ENCODE data around the gene PRKCI.

GRCh38 chr3:170337420-170337819, 115.2 kb downstream of the PRKCI start:
- TF ChIP-seq POLR2A (IDR thresholded peaks at IDR 0.05; ENCODE audit: low read depth, low read length) = no peak
- TF ChIP-seq POLR2AphosphoS5 (IDR thresholded peaks at IDR 0.05; ENCODE audit: low read depth, low read length) = no peak
